ENCODE measurements around the gene GAS7. TPM values are rescaled to one million over a fixed set of nuclear protein-coding genes. Genes with fewer than 3 reads are reported as not detected.

Gene GAS7
- total and polyA plus RNA-seq, 2 experiments from 2014 or later: 1.9 to 10.7 TPM

DNA sequence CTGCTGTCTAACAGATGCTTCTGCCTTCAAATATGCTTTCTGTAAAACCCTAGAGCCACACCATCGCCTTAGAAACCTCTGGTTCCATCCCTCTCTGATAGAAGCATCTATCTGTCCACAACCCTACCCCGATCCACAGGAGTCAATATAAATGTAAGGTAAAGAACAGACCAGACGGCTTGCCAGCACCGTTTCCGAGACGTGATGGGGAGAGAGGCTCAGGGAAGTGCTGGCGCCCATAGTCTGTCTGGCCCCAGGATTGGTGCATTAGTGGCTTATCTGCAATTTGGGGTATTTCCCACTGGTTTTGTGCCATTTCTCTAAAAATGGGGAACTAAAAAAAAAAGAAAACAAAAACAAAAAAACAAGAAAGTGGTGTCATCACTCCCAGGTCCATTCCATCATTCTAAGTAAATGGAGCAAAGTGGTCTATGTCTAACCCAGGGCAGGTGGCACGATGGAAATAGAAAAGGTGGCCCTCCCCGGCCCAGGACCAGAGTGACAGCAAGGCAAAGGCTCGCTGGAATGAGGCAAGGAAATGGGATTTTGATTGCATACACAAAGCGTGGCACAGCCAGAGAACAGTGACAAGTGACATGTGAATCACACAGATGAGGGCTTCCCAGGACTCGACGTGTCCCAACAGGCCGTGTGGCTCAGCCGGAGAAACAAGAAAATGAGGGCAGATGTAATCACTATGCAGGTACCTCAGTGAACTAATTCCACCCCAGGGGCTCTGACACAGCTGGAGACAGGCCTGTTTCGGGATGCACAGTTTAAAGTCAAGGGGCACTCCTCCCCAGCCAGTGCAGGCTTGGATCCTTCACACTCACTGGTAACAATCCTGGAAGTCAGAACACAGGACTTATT, 125.6 kb downstream of the GAS7 start:
- Mint-ChIP-seq H3K4me3 (no peak overlapping the region), H3K27me3 (ENCODE audit: insufficient read depth, low read depth, poor library complexity) (no peaks in the 10 kb centered on the region), H3K36me3 (ENCODE audit: low read depth) (0 out of 3 replicates have a peak, but pooled peaks cover 3% of the 10 kb centered on the region), H3K27ac (no peak overlapping the region), H3K9me3 (peaks cover 3% of the 10 kb centered on the region; the same call in 1 of the 3 replicates), H3K4me1 (peaks cover 21% of the 10 kb centered on the region)
- Histone ChIP-seq H3K4me2 (no peak overlapping the region), H3F3A (replicated peaks; ENCODE audit: low read depth) (no peaks in the 10 kb centered on the region), H3K4me3 (no peak overlapping the region), H3K36me3 (ENCODE audit: insufficient read depth) (no peaks in the 10 kb centered on the region), H3K79me2 (replicated peaks; ENCODE audit: insufficient read depth) (no peaks in the 10 kb centered on the region), H3K27ac (ENCODE audit: low read depth) (no peak overlapping the region), H3K27me3 (ENCODE audit: insufficient read depth) (no peaks in the 10 kb centered on the region), H2AFZ (no peak overlapping the region), H3K4me1 (ENCODE audit: insufficient read depth) (peaks cover 3% of the 10 kb centered on the region; the same call in 1 of the 2 replicates), H3K9me2 (ENCODE audit: insufficient read depth) (no peaks in the 10 kb centered on the region), H4K20me1 (replicated peaks; ENCODE audit: insufficient read depth) (no peaks in the 10 kb centered on the region)
- DNase-seq (ENCODE audit: low spot score) (no peak), ATAC-seq (peak; percentile 35; the same call in 1 of the 3 replicates)
- TF ChIP-seq, protein P1, sequence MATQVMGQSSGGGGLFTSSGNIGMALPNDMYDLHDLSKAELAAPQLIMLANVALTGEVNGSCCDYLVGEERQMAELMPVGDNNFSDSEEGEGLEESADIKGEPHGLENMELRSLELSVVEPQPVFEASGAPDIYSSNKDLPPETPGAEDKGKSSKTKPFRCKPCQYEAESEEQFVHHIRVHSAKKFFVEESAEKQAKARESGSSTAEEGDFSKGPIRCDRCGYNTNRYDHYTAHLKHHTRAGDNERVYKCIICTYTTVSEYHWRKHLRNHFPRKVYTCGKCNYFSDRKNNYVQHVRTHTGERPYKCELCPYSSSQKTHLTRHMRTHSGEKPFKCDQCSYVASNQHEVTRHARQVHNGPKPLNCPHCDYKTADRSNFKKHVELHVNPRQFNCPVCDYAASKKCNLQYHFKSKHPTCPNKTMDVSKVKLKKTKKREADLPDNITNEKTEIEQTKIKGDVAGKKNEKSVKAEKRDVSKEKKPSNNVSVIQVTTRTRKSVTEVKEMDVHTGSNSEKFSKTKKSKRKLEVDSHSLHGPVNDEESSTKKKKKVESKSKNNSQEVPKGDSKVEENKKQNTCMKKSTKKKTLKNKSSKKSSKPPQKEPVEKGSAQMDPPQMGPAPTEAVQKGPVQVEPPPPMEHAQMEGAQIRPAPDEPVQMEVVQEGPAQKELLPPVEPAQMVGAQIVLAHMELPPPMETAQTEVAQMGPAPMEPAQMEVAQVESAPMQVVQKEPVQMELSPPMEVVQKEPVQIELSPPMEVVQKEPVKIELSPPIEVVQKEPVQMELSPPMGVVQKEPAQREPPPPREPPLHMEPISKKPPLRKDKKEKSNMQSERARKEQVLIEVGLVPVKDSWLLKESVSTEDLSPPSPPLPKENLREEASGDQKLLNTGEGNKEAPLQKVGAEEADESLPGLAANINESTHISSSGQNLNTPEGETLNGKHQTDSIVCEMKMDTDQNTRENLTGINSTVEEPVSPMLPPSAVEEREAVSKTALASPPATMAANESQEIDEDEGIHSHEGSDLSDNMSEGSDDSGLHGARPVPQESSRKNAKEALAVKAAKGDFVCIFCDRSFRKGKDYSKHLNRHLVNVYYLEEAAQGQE (IDR thresholded peaks at IDR 0.05; ENCODE audit: unreplicated experiment): no peak
- no peak for TF ChIP-seq ZNF331 (CRISPR knock-in tag; IDR thresholded peaks at IDR 0.05; ENCODE audit: low read depth)
- TF ChIP-seq EZH2 (IDR thresholded peaks at IDR 0.05; ENCODE audit: low read depth, unreplicated experiment): no peak
- TF ChIP-seq POLR2AphosphoS5 (IDR thresholded peaks at IDR 0.05; ENCODE audit: low read depth): no peak
- TF ChIP-seq EZH2phosphoT487 (IDR thresholded peaks at IDR 0.05; ENCODE audit: unreplicated experiment): no peak
- TF ChIP-seq, protein P2, sequence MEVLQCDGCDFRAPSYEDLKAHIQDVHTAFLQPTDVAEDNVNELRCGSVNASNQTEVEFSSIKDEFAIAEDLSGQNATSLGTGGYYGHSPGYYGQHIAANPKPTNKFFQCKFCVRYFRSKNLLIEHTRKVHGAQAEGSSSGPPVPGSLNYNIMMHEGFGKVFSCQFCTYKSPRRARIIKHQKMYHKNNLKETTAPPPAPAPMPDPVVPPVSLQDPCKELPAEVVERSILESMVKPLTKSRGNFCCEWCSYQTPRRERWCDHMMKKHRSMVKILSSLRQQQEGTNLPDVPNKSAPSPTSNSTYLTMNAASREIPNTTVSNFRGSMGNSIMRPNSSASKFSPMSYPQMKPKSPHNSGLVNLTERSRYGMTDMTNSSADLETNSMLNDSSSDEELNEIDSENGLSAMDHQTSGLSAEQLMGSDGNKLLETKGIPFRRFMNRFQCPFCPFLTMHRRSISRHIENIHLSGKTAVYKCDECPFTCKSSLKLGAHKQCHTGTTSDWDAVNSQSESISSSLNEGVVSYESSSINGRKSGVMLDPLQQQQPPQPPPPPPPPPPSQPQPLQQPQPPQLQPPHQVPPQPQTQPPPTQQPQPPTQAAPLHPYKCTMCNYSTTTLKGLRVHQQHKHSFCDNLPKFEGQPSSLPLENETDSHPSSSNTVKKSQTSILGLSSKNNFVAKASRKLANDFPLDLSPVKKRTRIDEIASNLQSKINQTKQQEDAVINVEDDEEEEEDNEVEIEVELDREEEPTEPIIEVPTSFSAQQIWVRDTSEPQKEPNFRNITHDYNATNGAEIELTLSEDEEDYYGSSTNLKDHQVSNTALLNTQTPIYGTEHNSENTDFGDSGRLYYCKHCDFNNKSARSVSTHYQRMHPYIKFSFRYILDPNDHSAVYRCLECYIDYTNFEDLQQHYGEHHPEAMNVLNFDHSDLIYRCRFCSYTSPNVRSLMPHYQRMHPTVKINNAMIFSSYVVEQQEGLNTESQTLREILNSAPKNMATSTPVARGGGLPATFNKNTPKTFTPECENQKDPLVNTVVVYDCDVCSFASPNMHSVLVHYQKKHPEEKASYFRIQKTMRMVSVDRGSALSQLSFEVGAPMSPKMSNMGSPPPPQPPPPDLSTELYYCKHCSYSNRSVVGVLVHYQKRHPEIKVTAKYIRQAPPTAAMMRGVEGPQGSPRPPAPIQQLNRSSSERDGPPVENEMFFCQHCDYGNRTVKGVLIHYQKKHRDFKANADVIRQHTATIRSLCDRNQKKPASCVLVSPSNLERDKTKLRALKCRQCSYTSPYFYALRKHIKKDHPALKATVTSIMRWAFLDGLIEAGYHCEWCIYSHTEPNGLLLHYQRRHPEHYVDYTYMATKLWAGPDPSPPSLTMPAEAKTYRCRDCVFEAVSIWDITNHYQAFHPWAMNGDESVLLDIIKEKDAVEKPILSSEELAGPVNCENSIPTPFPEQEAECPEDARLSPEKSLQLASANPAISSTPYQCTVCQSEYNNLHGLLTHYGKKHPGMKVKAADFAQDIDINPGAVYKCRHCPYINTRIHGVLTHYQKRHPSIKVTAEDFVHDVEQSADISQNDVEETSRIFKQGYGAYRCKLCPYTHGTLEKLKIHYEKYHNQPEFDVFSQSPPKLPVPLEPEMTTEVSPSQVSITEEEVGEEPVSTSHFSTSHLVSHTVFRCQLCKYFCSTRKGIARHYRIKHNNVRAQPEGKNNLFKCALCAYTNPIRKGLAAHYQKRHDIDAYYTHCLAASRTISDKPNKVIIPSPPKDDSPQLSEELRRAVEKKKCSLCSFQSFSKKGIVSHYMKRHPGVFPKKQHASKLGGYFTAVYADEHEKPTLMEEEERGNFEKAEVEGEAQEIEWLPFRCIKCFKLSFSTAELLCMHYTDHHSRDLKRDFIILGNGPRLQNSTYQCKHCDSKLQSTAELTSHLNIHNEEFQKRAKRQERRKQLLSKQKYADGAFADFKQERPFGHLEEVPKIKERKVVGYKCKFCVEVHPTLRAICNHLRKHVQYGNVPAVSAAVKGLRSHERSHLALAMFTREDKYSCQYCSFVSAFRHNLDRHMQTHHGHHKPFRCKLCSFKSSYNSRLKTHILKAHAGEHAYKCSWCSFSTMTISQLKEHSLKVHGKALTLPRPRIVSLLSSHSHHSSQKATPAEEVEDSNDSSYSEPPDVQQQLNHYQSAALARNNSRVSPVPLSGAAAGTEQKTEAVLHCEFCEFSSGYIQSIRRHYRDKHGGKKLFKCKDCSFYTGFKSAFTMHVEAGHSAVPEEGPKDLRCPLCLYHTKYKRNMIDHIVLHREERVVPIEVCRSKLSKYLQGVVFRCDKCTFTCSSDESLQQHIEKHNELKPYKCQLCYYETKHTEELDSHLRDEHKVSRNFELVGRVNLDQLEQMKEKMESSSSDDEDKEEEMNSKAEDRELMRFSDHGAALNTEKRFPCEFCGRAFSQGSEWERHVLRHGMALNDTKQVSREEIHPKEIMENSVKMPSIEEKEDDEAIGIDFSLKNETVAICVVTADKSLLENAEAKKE (CRISPR knock-in tag; IDR thresholded peaks at IDR 0.05): no peak
- no peak for TF ChIP-seq NANOG (IDR thresholded peaks at IDR 0.05; ENCODE audit: borderline replicate concordance)
- TF ChIP-seq ZNF114 (CRISPR knock-in tag; IDR thresholded peaks at IDR 0.05): no peak
- TF ChIP-seq STAT1 (IDR thresholded peaks at IDR 0.05; ENCODE audit: unreplicated experiment): no peak
- TF ChIP-seq, protein P3, sequence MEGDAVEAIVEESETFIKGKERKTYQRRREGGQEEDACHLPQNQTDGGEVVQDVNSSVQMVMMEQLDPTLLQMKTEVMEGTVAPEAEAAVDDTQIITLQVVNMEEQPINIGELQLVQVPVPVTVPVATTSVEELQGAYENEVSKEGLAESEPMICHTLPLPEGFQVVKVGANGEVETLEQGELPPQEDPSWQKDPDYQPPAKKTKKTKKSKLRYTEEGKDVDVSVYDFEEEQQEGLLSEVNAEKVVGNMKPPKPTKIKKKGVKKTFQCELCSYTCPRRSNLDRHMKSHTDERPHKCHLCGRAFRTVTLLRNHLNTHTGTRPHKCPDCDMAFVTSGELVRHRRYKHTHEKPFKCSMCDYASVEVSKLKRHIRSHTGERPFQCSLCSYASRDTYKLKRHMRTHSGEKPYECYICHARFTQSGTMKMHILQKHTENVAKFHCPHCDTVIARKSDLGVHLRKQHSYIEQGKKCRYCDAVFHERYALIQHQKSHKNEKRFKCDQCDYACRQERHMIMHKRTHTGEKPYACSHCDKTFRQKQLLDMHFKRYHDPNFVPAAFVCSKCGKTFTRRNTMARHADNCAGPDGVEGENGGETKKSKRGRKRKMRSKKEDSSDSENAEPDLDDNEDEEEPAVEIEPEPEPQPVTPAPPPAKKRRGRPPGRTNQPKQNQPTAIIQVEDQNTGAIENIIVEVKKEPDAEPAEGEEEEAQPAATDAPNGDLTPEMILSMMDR (conservative IDR thresholded peaks at IDR 0.05; ENCODE audit: low read depth in 2 of 2): no peak
- TF ChIP-seq CREB1 (CRISPR knock-in tag; IDR thresholded peaks at IDR 0.05; ENCODE audit: low read depth): no peak
- TF ChIP-seq JUNB (IDR thresholded peaks at IDR 0.05; ENCODE audit: unreplicated experiment): no peak
- TF ChIP-seq, protein P4, sequence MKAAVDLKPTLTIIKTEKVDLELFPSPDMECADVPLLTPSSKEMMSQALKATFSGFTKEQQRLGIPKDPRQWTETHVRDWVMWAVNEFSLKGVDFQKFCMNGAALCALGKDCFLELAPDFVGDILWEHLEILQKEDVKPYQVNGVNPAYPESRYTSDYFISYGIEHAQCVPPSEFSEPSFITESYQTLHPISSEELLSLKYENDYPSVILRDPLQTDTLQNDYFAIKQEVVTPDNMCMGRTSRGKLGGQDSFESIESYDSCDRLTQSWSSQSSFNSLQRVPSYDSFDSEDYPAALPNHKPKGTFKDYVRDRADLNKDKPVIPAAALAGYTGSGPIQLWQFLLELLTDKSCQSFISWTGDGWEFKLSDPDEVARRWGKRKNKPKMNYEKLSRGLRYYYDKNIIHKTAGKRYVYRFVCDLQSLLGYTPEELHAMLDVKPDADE (IDR thresholded peaks at IDR 0.05): no peak
